ENCODE results near the gene SPTLC2.
A peak's percentile ranks its signal among the peaks of the same experiment; 100 is the strongest.
"Not testable (repeated sequence)": the region's sequence is repeated elsewhere in the genome, so short reads cannot be mapped to it uniquely, and the experiment has no call there.

The SPTLC2 gene

GRCh38 chr14:77616454-77617229 lies at the start of gene SPTLC2:
Gene SPTLC2 (minus strand): TSS chr14:77616637. CDS start chr14:77616579, 58 bp downstream.
- peak; percentile 99 for DNase-seq (ENCODE audit: low spot score)

- DNase-seq (ENCODE audit: low spot score): no peak
Measured at GRCh38 chr14:77663293-77663692, 46.9 kb upstream of the SPTLC2 start.

GRCh38 chr14:77661562-77661961 lies 45.1 kb upstream of the SPTLC2 start:
- DNase-seq (ENCODE audit: low spot score): not testable (repeated sequence)

- no peak for DNase-seq (ENCODE audit: low spot score)
Measured at GRCh38 chr14:77660754-77661153, 44.3 kb upstream of the SPTLC2 start.

GRCh38 chr14:77659831-77660230 lies 43.4 kb upstream of the SPTLC2 start:
- DNase-seq (ENCODE audit: low spot score): no peak

- DNase-seq (ENCODE audit: low spot score): no peak
Measured at GRCh38 chr14:77657280-77657679, 40.8 kb upstream of the SPTLC2 start.

GRCh38 chr14:77654001-77654441 lies 37.6 kb upstream of the SPTLC2 start:
- DNase-seq (ENCODE audit: low spot score): no peak

- no peak for DNase-seq (ENCODE audit: low spot score)
Measured at GRCh38 chr14:77649326-77649725, 32.9 kb upstream of the SPTLC2 start.

- no peak for DNase-seq (ENCODE audit: low spot score)
Measured at GRCh38 chr14:77648520-77649200, 32.2 kb upstream of the SPTLC2 start.

GRCh38 chr14:77647853-77648252 lies 31.4 kb upstream of the SPTLC2 start:
- DNase-seq (ENCODE audit: low spot score): no peak

- DNase-seq (ENCODE audit: low spot score): no peak
Measured at GRCh38 chr14:77646907-77647306, 30.5 kb upstream of the SPTLC2 start.

GRCh38 chr14:77645520-77646230 lies 29.2 kb upstream of the SPTLC2 start:
- no peak for DNase-seq (ENCODE audit: low spot score)

GRCh38 chr14:77642407-77642806 lies 26.0 kb upstream of the SPTLC2 start:
- DNase-seq (ENCODE audit: low spot score): no peak

- DNase-seq (ENCODE audit: low spot score): peak; percentile 74
Measured at GRCh38 chr14:77641534-77642341, 25.3 kb upstream of the SPTLC2 start.

GRCh38 chr14:77640756-77641533 lies 24.5 kb upstream of the SPTLC2 start:
- no peak for DNase-seq (ENCODE audit: low spot score)

GRCh38 chr14:77638771-77639171 lies 22.3 kb upstream of the SPTLC2 start:
- peak; percentile 81 for DNase-seq (ENCODE audit: low spot score)

- DNase-seq (ENCODE audit: low spot score): not testable (repeated sequence)
Measured at GRCh38 chr14:77635869-77636268, 19.4 kb upstream of the SPTLC2 start.

GRCh38 chr14:77635466-77635865 lies 19.0 kb upstream of the SPTLC2 start:
- DNase-seq (ENCODE audit: low spot score): not testable (repeated sequence)

GRCh38 chr14:77630111-77630510 lies 13.7 kb upstream of the SPTLC2 start:
- no peak for DNase-seq (ENCODE audit: low spot score)

GRCh38 chr14:77625360-77625759 lies 8.9 kb upstream of the SPTLC2 start:
- DNase-seq (ENCODE audit: low spot score): no peak

GRCh38 chr14:77623201-77623600 lies 6.8 kb upstream of the SPTLC2 start:
- no peak for DNase-seq (ENCODE audit: low spot score)

Measured in hepatic stellate cell (primary cell).